ENCODE data around the gene OLA1. TPM values are rescaled to one million over a fixed set of nuclear protein-coding genes. Genes with fewer than 3 reads are reported as not detected.

OLA1 gene
- 94.0 and 111 TPM in 2 replicates for total RNA-seq

DNA sequence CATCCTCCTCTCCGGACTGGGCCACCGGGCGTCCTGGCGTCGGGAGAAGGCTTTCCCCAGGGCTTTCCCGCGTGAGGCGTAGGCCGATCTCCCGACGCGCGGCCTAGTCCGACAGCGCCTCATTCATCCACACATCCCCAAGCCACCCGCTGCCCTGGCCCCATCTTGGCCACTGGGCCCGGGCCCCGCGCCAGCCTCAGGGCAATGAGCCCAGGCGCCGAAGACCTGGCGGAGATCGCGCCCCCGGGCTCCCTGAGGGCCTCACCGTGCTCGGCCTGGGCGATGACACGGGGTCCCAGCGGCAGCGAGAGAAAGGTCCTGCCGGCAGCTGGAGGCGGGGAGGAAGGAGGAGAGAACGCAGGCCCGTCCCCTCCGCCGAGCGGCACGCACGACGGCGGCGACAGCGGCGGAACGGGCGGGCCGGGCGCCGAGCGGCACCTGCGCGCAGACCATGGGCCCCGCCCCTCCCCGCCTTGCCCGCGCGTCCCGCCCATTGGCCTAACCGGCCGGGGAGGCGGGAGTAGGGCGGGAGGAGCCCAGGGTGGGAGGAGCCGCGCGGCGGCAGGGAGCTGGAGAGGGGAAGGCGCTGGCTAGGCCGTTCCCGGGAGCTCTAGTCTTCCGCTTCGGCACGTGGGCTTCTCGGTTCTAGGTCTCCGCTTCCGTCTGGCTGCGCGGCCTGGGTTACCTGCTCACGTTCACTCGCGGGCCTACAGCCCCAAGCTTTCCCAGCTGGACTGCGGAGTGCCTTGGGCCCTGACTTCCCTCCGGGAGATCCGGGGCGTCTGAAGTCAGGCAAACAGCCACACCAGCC, at the start of gene OLA1:
OLA1 (minus strand) TSS at position 346 of the 811 bp plus-strand sequence. CDS start 1,717 bp downstream, outside the sequence.

Small RNA genes lying within 50 kb of the gene (small RNA-seq; reads per million reads assigned to genes)
- not detected for gene RF00019

Other genes starting within 250 kb of the OLA1 start
- under 0.01 TPM in 1 of 2 replicates, not detected in the other for gene SP9, start 86.4 kb upstream of the OLA1 start, total RNA-seq
- gene SCRN3, start 147.2 kb upstream of the OLA1 start, total RNA-seq: 34.6 and 39.1 TPM in 2 replicates
- 4.1 and 5.8 TPM in 2 replicates for gene GPR155, start 238.5 kb upstream of the OLA1 start, total RNA-seq

Measured in articular chondrocyte of knee joint (primary cell).